B cell (primary cell): ENCODE results near the gene PARD3B. TPM values are rescaled to one million over a fixed set of nuclear protein-coding genes. Genes with fewer than 3 reads are reported as not detected.

ENCODE experiments used
- ATAC-seq: fragments of 200-7000 bp; cut with Tn5 transposase; one replicate; pipeline ENCODE4 v1.10.0; 2021; ENCODE audit warnings: low read depth, mild to moderate bottlenecking, moderate number of reproducible peaks, moderate library complexity
- CTCF ChIA-PET: fragments of 350-600 bp; sonication (Branson Sonifier 250); formaldehyde crosslinking; loops from one replicate; lab custom pipeline; 2021; ENCODE audit warnings: antibody characterized with exemption, inconsistent platforms; lab: Charles Lee
- POLR2A ChIA-PET: fragments of 350-600 bp; sonication (Branson Sonifier 250); formaldehyde crosslinking; loops from one replicate; lab custom pipeline; 2021; ENCODE audit warnings: antibody characterized with exemption; lab: Charles Lee
- DNase-seq: peaks from one replicate; pipeline ENCODE4 v3.0.0; 2013
- H2AFZ ChIP-seq: 2 replicates; pipeline ENCODE4 v1.6.1; 2012; ENCODE audit warnings: mild to moderate bottlenecking, low read depth, low read length; ENCODE audit not compliant: insufficient read depth, poor library complexity, severe bottlenecking
- H3K27ac ChIP-seq, 2 donors: 1 replicate in 1 of 2; 2 replicates in 1 of 2; pipeline ENCODE4 v1.5.1; 2012 to 2013; ENCODE audit warnings: low read length in 2 of 2, mild to moderate bottlenecking in 2 of 2, moderate library complexity in 1 of 2
- H3K27me3 ChIP-seq, 4 experiments: fragments of 200-600 bp in 1 of 4; sonication (generic) in 1 of 4; replicated peaks in 1 of 4; 1 replicate in 2 of 4; 2 replicates in 2 of 4; pipeline versions ENCODE4 v1.6.1 to v1.7.0; 2013 to 2016; ENCODE audit warnings: low read length in 3 of 4, mild to moderate bottlenecking in 2 of 4, mixed read lengths in 1 of 4, moderate library complexity in 1 of 4; ENCODE audit not compliant: insufficient read depth in 4 of 4, control insufficient read depth in 3 of 4; ENCODE audit errors: control extremely low read depth in 1 of 4
- H3K36me3 ChIP-seq, 2 experiments: replicated peaks in 1 of 2; 1 replicate in 1 of 2; 2 replicates in 1 of 2; pipeline versions ENCODE4 v1.6.1 to v1.7.1; 2013; ENCODE audit warnings: low read length in 1 of 2; ENCODE audit not compliant: insufficient read depth in 2 of 2, control insufficient read depth in 1 of 2; ENCODE audit errors: control extremely low read depth in 1 of 2, extremely low read depth in 1 of 2
- H3K4me1 ChIP-seq, 2 donors: fragments of 200-600 bp in 1 of 2; sonication (generic) in 1 of 2; 1 replicate in 1 of 2; 2 replicates in 1 of 2; pipeline versions ENCODE4 v1.5.1 to v1.6.1; 2013 to 2017; ENCODE audit warnings: low read length in 2 of 2; ENCODE audit not compliant: control insufficient read depth in 2 of 2, insufficient read depth in 2 of 2
- H3K4me2 ChIP-seq: replicated peaks from 2 replicates; pipeline ENCODE3; 2012; ENCODE audit warnings: mild to moderate bottlenecking, low read depth, low read length; ENCODE audit not compliant: poor library complexity, severe bottlenecking
- H3K4me3 ChIP-seq, 5 experiments: fragments of 200-600 bp in 1 of 5; sonication (generic) in 1 of 5; 1 replicate in 3 of 5; 2 replicates in 2 of 5; pipeline versions ENCODE4 v1.5.1 to v1.7.0; 2011 to 2016; ENCODE audit warnings: low read length in 4 of 5, mild to moderate bottlenecking in 4 of 5, low read depth in 2 of 5, control low read depth in 1 of 5, moderate library complexity in 1 of 5; ENCODE audit not compliant: insufficient read depth in 1 of 5; ENCODE audit errors: control extremely low read depth in 1 of 5, extremely low read depth in 1 of 5
- H3K79me2 ChIP-seq: fragments of 200-600 bp; sonication (generic); one replicate; pipeline ENCODE4 v1.6.0; 2016; ENCODE audit warnings: low read length; ENCODE audit not compliant: control insufficient read depth, insufficient read depth
- H3K9ac ChIP-seq: fragments of 200-600 bp; sonication (generic); 2 replicates; pipeline ENCODE4 v1.6.1; 2017; ENCODE audit warnings: mild to moderate bottlenecking, low read length, moderate library complexity
- H3K9me3 ChIP-seq, 3 donors: one replicate each; pipeline versions ENCODE4 v1.6.1 to v1.7.1; 2013; ENCODE audit warnings: low read length in 2 of 3; ENCODE audit not compliant: control insufficient read depth in 2 of 3, insufficient read depth in 1 of 3; ENCODE audit errors: control extremely low read depth in 1 of 3
- H4K20me1 ChIP-seq: 2 replicates; pipeline ENCODE4 v1.6.0; 2012; ENCODE audit warnings: mild to moderate bottlenecking, low read length; ENCODE audit not compliant: insufficient read depth, control insufficient read depth, poor library complexity, severe bottlenecking
- H3K27ac Mint-ChIP-seq: one replicate; pipeline ENCODE4 v1.8.0; 2021; ENCODE audit warnings: mixed read lengths
- H3K27me3 Mint-ChIP-seq: one replicate; pipeline ENCODE4 v1.8.0; 2021; ENCODE audit warnings: mixed read lengths
- H3K4me1 Mint-ChIP-seq: one replicate; pipeline ENCODE4 v1.8.0; 2021; ENCODE audit warnings: mixed read lengths
- H3K4me3 Mint-ChIP-seq: one replicate; pipeline ENCODE4 v1.8.0; 2021; ENCODE audit warnings: mixed read lengths
- H3K9me3 Mint-ChIP-seq: one replicate; pipeline ENCODE4 v1.8.0; 2022; ENCODE audit warnings: mixed read lengths; ENCODE audit not compliant: insufficient read depth
- EZH2 ChIP-seq: IDR thresholded peaks from 2 replicates; pipeline ENCODE4 v1.6.1; 2012; ENCODE audit warnings: borderline replicate concordance, low read depth, mild to moderate bottlenecking, moderate library complexity, low read length; ENCODE audit not compliant: insufficient read depth, poor library complexity, severe bottlenecking
- WGBS: methylation state at CpG from one replicate; pipeline ENCODE4 v1.1.5; 2013; ENCODE audit warnings: missing lambda C conversion rate; ENCODE audit not compliant: insufficient coverage; 5-methylcytosine and 5-hydroxymethylcytosine counted together
- intact Hi-C: fragments of 100-400 bp; cut with micrococcal nuclease; formaldehyde crosslinking; loops from one replicate; pipeline ENCODE4 v1.10.0; 2022
- polyA plus RNA-seq: library from polyadenylated mRNA; depleted of rRNA; stranded (reverse); fragments of >200 nt; gene quantifications from 2 replicates; pipeline ENCODE4 v1.2.3, GENCODE V29; 2012
- total RNA-seq, 2 donors: library from RNA; stranded (reverse); fragments of 120-200 nt in 1 of 2; gene quantifications; 1 replicate in 1 of 2; 2 replicates in 1 of 2; pipeline versions ENCODE4 v1.2.3 to v1.2.4, GENCODE V29; 2013 to 2022
- TF ChIP-seq, protein P1 (sequence below): fragments of 200-600 bp; IDR thresholded peaks from one replicate; pipeline ENCODE4 v1.8.0; 2022; ENCODE audit warnings: antibody characterized with exemption, mild to moderate bottlenecking

Gene PARD3B
- total and polyA plus RNA-seq, 2 donors (not counting 1 experiment from before 2014, with no cell fraction given) = not detected

- Mint-ChIP-seq H3K27me3 (no peaks in the 10 kb centered on the region), H3K27ac (no peak overlapping the region), H3K9me3 (no peaks in the 10 kb centered on the region), H3K4me3 (no peak overlapping the region), H3K4me1 (no peaks in the 10 kb centered on the region)
- Histone ChIP-seq H3K4me3 (no peak overlapping the region), H3K27me3 (no peaks in the 10 kb centered on the region), H3K4me1 (no peaks in the 10 kb centered on the region), H3K4me2 (no peak overlapping the region), H3K9me3 (no peaks in the 10 kb centered on the region), H3K79me2 (no peaks in the 10 kb centered on the region), H2AFZ (no peak overlapping the region), H3K9ac (no peak overlapping the region), H3K27ac (no peak overlapping the region), H3K36me3 (no peaks in the 10 kb centered on the region), H4K20me1 (no peaks in the 10 kb centered on the region)
- ChIA-PET CTCF (no interaction called here), POLR2A (no interaction called here)
- DNase-seq = no peak
- no peak for TF ChIP-seq EZH2
- TF ChIP-seq, protein P1, sequence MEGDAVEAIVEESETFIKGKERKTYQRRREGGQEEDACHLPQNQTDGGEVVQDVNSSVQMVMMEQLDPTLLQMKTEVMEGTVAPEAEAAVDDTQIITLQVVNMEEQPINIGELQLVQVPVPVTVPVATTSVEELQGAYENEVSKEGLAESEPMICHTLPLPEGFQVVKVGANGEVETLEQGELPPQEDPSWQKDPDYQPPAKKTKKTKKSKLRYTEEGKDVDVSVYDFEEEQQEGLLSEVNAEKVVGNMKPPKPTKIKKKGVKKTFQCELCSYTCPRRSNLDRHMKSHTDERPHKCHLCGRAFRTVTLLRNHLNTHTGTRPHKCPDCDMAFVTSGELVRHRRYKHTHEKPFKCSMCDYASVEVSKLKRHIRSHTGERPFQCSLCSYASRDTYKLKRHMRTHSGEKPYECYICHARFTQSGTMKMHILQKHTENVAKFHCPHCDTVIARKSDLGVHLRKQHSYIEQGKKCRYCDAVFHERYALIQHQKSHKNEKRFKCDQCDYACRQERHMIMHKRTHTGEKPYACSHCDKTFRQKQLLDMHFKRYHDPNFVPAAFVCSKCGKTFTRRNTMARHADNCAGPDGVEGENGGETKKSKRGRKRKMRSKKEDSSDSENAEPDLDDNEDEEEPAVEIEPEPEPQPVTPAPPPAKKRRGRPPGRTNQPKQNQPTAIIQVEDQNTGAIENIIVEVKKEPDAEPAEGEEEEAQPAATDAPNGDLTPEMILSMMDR = no peak
- ATAC-seq = no peak
- WGBS = 81% methylated on average over 2 of the region's 2 CpGs
- intact Hi-C loops = no loop called here
Observed at GRCh38 chr2:204706939-204707338, 161.7 kb downstream of the PARD3B start.

DNA sequence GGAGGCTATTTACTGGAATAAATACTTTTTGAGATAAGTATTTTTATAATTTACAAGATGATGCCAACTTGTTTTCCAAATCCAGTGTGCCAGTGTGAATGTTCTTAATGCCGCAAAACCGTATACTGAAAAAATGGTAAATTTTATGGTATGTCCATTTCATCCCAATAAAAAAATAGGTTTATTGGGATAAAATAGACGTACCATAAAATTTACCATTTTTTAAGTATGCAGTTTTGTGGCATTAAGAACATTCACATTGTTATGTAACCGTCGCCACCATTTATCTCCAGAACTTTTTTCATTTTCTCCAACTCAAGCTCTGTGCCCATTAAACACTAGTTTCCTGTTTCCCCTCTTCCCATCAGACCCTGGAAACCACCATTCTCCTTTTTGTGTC is 167.9 kb downstream of the PARD3B start:
- Mint-ChIP-seq H3K4me1 (no peaks in the 10 kb centered on the region), H3K4me3 (no peak overlapping the region), H3K9me3 (no peaks in the 10 kb centered on the region), H3K27me3 (no peaks in the 10 kb centered on the region), H3K27ac (no peak overlapping the region)
- no peaks in the 10 kb centered on the region for H3K9me3 ChIP-seq
- no peaks in the 10 kb centered on the region for H4K20me1 ChIP-seq
- ChIA-PET POLR2A (no interaction called here), CTCF (no interaction called here)
- no peaks in the 10 kb centered on the region for H3K27me3 ChIP-seq
- TF ChIP-seq, protein P1 = no peak
- no peak for TF ChIP-seq EZH2
- H3K9ac ChIP-seq = no peak overlapping the region
- H3K36me3 ChIP-seq = no peaks in the 10 kb centered on the region
- no peaks in the 10 kb centered on the region for H3K79me2 ChIP-seq
- H2AFZ ChIP-seq = no peak overlapping the region
- WGBS = 50% methylated on average over 2 of the region's 5 CpGs
- H3K4me2 ChIP-seq = no peak overlapping the region
- intact Hi-C loops = no loop called here
- H3K27ac ChIP-seq = no peak overlapping the region
- no peaks in the 10 kb centered on the region for H3K4me1 ChIP-seq
- ATAC-seq = no peak
- no peak overlapping the region for H3K4me3 ChIP-seq
- DNase-seq = no peak
